NCI-H1092 (cell line): Measurements from ENCODE around the gene SAMD14.

Experiments
- DNase-seq: peaks from one replicate; lab custom pipeline; 2025; lab: John Stamatoyannopoulos, UW

The SAMD14 gene

GRCh38 chr17:50148226-50149090, 18.5 kb upstream of the SAMD14 start:
- no peak for DNase-seq

DNA sequence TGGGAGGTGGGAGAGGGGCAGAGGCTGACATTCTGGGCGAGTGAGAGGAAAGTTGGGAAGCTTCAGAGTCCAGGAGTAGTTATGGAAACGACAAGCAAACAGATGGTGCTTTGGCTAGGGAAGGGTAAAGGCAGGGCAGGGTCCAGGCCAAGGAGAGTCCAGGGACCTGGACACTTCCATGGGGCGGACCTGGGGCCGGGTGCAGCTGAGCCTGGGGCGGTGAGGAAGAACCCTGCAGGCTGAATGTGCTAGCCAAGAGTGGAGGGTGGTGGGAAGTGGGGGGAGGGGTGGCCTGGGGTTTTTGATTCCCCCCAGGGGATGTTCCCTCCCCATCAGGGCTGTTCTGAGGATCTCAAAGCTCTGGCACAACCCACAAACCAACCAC, 17.9 kb upstream of the SAMD14 start:
- DNase-seq: no peak

- no peak for DNase-seq
These were observed 17.1 kb upstream of the SAMD14 start for GRCh38 chr17:50146927-50147665.

DNA sequence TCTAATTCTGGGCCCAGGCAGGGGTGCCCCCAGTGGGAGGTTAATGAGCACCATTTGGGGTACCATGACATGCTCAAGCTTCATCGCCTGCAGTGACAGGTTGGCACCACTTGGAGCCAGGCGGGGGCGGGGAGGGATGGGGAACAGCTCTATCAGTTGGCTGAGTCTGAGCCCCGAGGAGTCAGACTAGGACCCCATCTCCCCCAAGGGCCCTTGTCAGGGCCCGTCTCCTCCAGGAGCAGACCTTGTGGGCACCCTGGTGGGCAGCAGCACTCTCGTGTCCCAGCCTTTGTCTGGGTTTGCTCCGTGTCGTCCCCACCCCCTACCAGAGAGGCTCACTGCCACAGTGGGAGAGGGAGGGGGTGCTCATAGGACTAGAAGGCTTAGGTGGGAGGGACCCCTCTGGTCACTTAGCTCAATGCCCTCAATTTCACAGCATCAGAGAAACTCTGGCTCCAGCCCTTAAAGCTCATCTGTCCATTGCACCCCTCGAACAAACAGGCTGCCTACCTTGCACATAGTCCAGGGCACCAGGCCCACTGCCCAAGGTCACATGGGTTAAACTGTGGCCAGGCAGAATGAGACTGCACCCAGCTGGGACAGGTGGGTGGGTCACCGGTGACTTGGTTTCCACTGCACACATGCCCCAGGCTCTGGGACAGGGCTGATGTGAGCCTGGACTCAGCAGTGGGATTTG, 16.4 kb upstream of the SAMD14 start:
- DNase-seq: no peak

- no peak for DNase-seq
These were observed 15.7 kb upstream of the SAMD14 start for GRCh38 chr17:50145532-50146229.

- no peak for DNase-seq
These were observed 15.0 kb upstream of the SAMD14 start for GRCh38 chr17:50144845-50145531.

DNA sequence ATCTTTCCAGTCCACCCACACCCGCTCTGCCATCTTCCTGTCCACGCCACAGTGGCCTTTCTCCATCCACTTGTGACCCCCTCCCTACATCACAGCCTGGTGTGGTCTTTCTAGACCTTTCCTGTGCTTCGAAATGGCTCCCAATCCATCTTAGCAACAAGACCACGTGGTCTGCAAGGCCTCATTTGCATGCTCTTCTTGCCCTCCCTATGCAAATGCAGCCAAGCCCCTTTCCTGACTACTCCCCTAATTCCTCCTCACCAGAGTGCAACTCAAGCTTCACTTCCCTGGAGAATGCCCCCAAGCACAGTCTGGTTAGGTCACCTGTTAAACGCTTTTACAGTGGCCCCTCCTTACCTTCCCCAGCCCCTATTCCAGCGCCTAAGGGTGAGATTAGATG, 14.4 kb upstream of the SAMD14 start:
- no peak for DNase-seq

DNA sequence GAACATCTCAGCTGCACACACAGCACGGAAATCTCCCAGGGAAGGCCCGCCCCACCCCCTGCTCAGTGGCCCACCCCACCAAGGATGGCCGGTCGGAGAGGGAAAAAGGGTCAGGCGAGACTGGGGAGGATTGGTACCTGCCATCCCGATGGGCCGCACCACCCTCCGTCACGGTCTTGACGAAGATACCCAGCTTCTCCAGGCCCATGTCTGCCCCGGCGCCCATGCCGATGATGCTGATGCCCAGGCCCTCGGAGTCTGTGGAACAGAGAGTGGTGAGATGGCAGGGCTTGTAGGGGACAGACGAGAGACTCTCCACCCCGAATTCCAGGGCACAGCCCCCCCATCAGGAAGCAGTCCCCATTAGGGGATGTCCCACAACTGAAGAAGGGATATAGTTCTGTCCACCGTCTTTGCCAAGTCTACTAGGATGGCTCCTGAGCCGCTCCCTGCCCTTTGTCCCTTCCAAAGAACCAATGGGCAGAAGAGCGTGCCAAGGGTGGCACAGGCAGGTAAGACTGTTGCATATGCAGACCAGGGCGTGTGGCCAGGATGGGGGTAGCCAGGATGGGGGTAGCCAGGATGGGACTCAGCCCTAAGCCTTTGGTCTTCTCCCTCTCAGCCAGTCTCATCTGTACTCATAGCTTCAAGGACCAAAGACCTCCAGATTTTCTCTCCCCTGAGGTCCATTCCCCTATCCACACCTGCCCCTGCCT, 13.7 kb upstream of the SAMD14 start:
- no peak for DNase-seq

DNA sequence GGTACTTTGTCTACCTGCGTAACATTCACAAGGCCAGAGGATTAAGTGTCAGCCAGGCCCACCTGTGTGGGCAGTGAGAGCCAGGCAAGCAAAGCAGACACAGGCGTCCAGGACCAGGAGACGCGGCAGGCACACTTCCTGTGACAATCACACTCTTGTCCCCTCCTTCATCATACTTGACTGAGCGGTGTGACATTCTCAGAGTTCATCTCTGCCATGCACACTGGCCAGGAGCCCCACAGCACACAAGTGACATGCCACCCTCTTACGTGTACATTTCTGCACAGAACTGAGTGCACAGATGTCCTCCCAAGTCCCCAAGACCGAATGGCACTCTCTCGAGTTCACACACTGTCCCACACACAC, 11.8 kb upstream of the SAMD14 start:
- no peak for DNase-seq

- no peak for DNase-seq
These were observed 11.2 kb upstream of the SAMD14 start for GRCh38 chr17:50141026-50141744.

DNA sequence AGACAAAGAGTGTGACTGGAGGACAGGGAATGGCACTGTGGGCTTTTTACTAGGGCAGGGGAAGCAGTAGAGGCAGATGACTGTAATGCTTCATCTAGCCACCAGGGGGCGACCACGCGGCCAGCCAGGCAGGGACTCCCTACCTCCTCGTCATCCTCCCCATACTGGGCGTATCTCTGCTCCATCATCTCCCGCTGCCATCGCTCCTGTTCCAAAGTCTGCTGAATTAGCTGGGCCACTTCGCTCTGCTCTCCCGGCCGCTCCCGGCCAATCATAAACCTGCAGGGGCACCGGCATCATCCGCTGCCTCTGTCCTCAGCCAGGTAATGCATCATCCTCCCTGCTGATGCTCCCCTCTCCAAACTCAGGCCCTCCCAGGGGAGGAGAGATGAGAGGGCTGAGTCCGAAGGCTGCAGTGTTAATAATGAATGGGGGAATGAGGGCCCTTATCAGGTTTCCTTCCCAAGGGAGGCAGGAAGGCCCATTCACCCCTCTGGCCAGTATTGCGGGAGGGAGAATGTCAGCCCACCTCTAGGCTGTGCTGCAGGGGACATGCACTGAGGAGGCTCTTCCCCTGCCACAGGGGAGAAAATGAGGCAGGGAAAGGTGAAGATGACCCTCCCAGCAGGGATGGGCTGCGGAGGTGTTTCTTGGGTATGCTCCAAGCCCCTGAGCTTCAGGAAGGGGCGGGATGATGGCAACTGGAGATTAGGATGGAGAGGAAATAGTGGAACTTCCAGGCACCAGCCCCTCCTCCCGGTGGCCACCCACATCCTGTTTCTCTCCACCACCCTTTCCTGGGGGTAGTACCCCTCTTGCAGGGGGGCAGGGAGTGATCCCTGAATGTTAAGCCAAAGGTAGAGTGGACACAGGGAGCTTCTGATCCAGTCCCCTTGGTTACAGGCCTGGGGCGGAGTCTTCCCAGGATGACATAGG, 10.3 kb upstream of the SAMD14 start:
- DNase-seq: no peak

- DNase-seq: no peak
These were observed 9.3 kb upstream of the SAMD14 start for GRCh38 chr17:50139185-50139783.

GRCh38 chr17:50137042-50137441, 7.1 kb upstream of the SAMD14 start:
- no peak for DNase-seq

GRCh38 chr17:50136096-50136687, 6.2 kb upstream of the SAMD14 start:
- DNase-seq: no peak

DNA sequence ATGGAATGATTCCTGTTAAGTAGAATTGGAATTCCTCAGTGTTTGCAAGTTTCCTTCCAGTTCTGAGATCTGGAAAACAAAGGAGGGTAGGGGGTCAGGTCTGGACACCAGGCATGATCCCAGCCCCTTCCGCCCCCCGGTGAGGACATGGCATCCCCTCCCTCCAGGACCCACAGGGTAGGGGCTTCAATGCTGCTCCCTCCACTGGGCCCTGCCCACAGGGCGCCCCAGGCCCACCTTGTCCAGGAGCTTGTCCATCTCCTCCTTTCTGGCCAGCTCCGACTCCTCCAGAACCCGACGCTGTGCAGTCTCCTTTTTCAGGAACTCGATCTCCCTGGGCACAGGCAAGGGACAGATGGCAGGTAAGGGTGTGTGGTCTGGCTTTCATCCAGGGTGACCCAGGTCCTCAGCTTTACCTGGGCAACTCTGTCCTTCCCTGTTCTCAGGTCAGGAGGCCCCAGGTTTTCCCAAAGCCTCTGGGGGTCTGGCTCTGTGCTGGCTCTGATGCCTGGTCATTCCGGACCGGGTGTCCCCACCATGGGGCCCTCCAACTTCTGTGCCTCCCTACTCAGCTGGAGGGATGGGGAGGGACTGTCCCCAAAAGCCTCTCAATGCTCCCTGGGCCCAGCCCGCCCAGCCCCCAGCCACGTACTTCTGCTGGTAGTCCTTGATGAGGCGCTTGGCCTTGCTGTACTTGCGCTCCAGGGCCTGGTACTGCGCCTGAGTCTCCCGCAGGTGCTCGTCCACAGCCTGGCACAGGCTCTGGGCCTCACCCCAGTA, 5.5 kb upstream of the SAMD14 start:
- DNase-seq: no peak

GRCh38 chr17:50134206-50135110, 4.5 kb upstream of the SAMD14 start:
- DNase-seq: no peak

- no peak for DNase-seq
These were observed 3.8 kb upstream of the SAMD14 start for GRCh38 chr17:50133769-50134099.
